ENCODE data around the gene LZTS2.
A peak's percentile ranks its signal among the peaks of the same experiment; 100 is the strongest.

LZTS2 gene, protein sequence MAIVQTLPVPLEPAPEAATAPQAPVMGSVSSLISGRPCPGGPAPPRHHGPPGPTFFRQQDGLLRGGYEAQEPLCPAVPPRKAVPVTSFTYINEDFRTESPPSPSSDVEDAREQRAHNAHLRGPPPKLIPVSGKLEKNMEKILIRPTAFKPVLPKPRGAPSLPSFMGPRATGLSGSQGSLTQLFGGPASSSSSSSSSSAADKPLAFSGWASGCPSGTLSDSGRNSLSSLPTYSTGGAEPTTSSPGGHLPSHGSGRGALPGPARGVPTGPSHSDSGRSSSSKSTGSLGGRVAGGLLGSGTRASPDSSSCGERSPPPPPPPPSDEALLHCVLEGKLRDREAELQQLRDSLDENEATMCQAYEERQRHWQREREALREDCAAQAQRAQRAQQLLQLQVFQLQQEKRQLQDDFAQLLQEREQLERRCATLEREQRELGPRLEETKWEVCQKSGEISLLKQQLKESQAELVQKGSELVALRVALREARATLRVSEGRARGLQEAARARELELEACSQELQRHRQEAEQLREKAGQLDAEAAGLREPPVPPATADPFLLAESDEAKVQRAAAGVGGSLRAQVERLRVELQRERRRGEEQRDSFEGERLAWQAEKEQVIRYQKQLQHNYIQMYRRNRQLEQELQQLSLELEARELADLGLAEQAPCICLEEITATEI

DNA sequence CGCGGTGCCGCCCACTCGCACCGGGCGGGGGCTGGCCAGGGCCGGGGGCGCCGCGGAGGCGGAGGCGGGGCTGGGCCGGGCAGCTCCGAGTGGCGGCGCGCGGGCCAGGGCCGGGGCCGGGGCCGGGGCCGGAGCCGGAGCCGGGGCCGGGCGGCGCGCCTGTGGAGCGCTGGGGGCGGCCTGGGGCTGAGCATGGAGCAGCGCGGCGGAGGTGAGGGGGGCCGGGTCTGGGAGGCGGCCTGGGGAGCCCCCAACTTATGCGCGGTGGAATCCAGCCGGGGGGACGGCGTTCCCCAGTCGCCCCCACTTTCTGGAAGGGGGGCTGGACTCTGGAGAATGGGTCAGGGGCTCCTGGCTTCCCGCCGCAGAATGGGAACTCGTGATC, at the start of gene LZTS2:
Gene LZTS2 (plus strand): TSS at position 67 of the 385 bp plus-strand sequence. CDS start 2,731 bp downstream, outside the sequence.
- Mint-ChIP-seq H3K4me1 (peaks cover 44% of the 10 kb centered on the region), H3K27ac (peak within 1 kb of the TSS; percentile 97), H3K27me3 (ENCODE audit: low read depth, poor library complexity) (peaks cover 3% of the 10 kb centered on the region), H3K4me3 (peak within 1 kb of the TSS; percentile 92), H3K36me3 (ENCODE audit: low read depth) (peaks cover 13% of the 10 kb centered on the region), H3K9me3 (no peaks in the 10 kb centered on the region)
- TF ChIP-seq, protein P1, sequence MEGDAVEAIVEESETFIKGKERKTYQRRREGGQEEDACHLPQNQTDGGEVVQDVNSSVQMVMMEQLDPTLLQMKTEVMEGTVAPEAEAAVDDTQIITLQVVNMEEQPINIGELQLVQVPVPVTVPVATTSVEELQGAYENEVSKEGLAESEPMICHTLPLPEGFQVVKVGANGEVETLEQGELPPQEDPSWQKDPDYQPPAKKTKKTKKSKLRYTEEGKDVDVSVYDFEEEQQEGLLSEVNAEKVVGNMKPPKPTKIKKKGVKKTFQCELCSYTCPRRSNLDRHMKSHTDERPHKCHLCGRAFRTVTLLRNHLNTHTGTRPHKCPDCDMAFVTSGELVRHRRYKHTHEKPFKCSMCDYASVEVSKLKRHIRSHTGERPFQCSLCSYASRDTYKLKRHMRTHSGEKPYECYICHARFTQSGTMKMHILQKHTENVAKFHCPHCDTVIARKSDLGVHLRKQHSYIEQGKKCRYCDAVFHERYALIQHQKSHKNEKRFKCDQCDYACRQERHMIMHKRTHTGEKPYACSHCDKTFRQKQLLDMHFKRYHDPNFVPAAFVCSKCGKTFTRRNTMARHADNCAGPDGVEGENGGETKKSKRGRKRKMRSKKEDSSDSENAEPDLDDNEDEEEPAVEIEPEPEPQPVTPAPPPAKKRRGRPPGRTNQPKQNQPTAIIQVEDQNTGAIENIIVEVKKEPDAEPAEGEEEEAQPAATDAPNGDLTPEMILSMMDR (IDR thresholded peaks at IDR 0.05) = no peak
- DNase-seq = peak; percentile 77

DNA sequence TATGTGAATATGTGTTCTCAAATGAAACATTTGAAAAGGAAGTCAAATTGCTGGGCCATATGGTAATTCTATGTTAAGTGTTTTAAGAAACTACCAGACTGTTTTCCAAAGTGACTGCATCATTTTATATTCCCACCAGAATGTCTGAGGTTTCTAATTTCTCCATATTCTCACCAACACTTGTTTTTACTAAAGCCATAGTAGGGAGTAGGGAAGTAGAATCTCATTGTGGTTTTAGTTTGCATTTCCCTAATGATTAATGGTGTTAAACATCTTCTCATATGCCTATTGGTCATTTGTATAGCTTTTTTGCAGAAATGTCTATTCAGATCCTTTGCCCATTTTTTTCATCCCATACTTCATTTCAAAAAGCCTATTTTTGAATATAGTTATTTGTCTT, 39.4 kb upstream of the LZTS2 start:
- Mint-ChIP-seq H3K27ac (no peak overlapping the region), H3K4me3 (no peak overlapping the region), H3K4me1 (no peaks in the 10 kb centered on the region), H3K36me3 (ENCODE audit: low read depth) (peaks cover 59% of the 10 kb centered on the region), H3K9me3 (no peaks in the 10 kb centered on the region), H3K27me3 (ENCODE audit: low read depth, poor library complexity) (no peaks in the 10 kb centered on the region)
- no peak for DNase-seq
- TF ChIP-seq, protein P1 (IDR thresholded peaks at IDR 0.05) = no peak

DNA sequence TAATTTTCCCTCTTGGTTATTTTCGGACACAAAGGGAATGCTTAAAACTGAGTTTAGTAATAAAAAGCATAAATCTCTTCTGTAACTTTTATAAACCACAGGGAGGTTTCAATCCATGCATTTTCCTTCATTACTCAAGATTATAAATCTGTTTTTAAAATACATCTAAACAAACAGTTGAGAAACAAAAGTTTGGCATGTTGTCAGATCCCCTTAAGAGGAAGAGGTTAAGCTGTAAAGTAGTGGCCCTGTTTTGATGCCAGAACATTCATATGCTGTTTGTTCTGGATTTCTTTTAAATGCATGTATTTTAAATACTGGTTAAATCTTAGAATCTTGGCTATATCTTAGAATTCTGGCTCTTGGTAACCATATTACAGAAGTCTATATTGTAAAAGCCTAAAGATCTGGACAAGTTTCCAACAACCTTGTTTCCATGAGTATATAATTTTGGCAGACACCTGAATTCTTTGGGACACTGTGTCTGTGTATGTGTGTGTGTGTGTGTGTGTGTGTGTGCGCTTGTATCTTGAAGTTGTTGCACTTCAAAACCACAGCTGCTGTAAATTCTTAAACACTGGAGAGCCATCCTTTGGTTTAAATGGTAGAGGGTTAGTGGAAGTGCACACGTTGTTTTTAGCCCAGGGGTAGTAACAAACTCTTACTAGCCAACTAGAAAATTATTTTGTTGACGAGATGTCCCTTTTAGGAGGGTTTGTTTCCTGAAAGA, 37.1 kb upstream of the LZTS2 start:
- H3K4me1 Mint-ChIP-seq = peaks cover 13% of the 10 kb centered on the region

DNA sequence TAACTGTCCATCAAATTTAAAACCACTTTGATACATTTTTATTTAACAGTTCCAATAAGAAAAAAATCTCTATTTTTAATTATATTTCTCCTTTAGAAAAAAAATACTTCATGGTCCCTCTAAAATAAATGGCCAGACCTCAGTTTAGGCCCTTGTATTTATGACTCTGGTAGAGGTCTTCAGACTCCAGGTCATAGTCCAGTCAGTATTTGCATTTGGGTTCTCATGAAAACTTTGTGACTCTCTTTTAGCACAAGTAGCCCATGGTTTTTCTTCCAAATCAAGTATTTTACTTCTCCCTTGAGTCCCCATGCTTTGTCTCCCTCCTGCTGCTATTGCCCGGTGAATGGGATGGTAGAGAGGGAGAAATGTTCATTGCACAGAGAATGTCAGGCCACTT, 35.8 kb upstream of the LZTS2 start:
- Mint-ChIP-seq H3K27me3 (ENCODE audit: low read depth, poor library complexity) (no peaks in the 10 kb centered on the region), H3K36me3 (ENCODE audit: low read depth) (peaks cover 38% of the 10 kb centered on the region), H3K27ac (no peak overlapping the region), H3K9me3 (no peaks in the 10 kb centered on the region), H3K4me1 (peaks cover 26% of the 10 kb centered on the region), H3K4me3 (no peak overlapping the region)
- TF ChIP-seq, protein P1 (IDR thresholded peaks at IDR 0.05) = no peak
- no peak for DNase-seq

More for the DNA sequence above, 37.1 kb upstream of the LZTS2 start:
- Mint-ChIP-seq H3K4me3 (no peak overlapping the region), H3K9me3 (no peaks in the 10 kb centered on the region), H3K27me3 (ENCODE audit: low read depth, poor library complexity) (no peaks in the 10 kb centered on the region), H3K36me3 (ENCODE audit: low read depth) (peaks cover 45% of the 10 kb centered on the region), H3K27ac (no peak overlapping the region)
- DNase-seq = no peak
- TF ChIP-seq, protein P1 (IDR thresholded peaks at IDR 0.05) = no peak

DNA sequence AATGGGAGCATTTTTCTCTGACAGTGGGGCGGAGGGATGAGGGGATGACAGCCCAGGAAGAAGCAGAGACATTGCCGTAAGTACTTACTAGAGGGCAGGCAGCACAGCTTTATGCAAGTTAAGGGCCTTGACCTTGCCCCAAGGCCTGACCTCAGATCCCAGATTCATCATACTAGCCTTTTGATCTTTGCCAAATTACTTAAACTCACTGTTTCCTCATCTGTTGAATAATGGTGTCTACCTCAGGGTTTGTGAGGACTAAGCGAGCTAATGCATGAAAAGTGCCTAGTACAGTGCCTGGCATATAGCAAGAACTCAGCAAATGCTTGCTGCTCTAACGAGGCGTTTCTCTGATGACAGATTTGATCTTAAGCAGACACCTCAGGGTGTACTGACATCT, 33.8 kb upstream of the LZTS2 start:
- Mint-ChIP-seq H3K9me3 (no peaks in the 10 kb centered on the region), H3K27ac (no peak overlapping the region), H3K27me3 (ENCODE audit: low read depth, poor library complexity) (no peaks in the 10 kb centered on the region), H3K4me1 (peaks cover 39% of the 10 kb centered on the region), H3K36me3 (ENCODE audit: low read depth) (peaks cover 22% of the 10 kb centered on the region), H3K4me3 (no peak overlapping the region)
- TF ChIP-seq, protein P1 (IDR thresholded peaks at IDR 0.05) = no peak
- DNase-seq = no peak
